Stimulated activated naive B cell treated with anti-CD40 and anti-IgM and Interleukin-4, amounts not matched to agents 10 μg/mL and 1 μg/mL and 100 μg/mL, for 72 hours (primary cell): ENCODE measurements around the gene ZNF860.

Experiments
- ATAC-seq, 2 donors: fragments of 150-1000 bp; cut with Tn5 transposase; replicated peaks; 2 replicates each; pipeline ENCODE4 v1.10.0; 2021; ENCODE audit warnings: moderate library complexity in 1 of 2
- DNase-seq: peaks from one replicate; pipeline ENCODE4 v3.0.0; 2021
- H3K27ac Mint-ChIP-seq: one replicate; pipeline ENCODE4 v1.8.0; 2022; ENCODE audit warnings: mild to moderate bottlenecking, mixed read lengths
- H3K27me3 Mint-ChIP-seq, 2 donors: one replicate each; pipeline ENCODE4 v1.8.0; 2022; ENCODE audit warnings: mixed read lengths in 2 of 2
- H3K36me3 Mint-ChIP-seq, 2 donors: one replicate each; pipeline ENCODE4 v1.8.0; 2022; ENCODE audit warnings: mixed read lengths in 2 of 2, mild to moderate bottlenecking in 1 of 2
- H3K4me1 Mint-ChIP-seq, 2 donors: one replicate each; pipeline ENCODE4 v1.8.0; 2022; ENCODE audit warnings: mixed read lengths in 2 of 2, mild to moderate bottlenecking in 1 of 2
- H3K4me3 Mint-ChIP-seq, 2 donors: one replicate each; pipeline ENCODE4 v1.8.0; 2022; ENCODE audit warnings: mild to moderate bottlenecking in 2 of 2, mixed read lengths in 2 of 2, moderate library complexity in 1 of 2
- H3K9me3 Mint-ChIP-seq, 2 donors: one replicate each; pipeline ENCODE4 v1.8.0; 2022; ENCODE audit warnings: mixed read lengths in 2 of 2, mild to moderate bottlenecking in 1 of 2

Gene ZNF860

GRCh38 chr3:31981206-31982181 lies at the start of gene ZNF860, which contains the start of gene OSBPL10:
Gene ZNF860 (plus strand): TSS chr3:31981750. CDS start chr3:31989080, 7,330 bp downstream.
Gene OSBPL10 (minus strand): TSS chr3:31981262. CDS start chr3:31981179, 83 bp downstream.
- Mint-ChIP-seq H3K4me1 (peaks cover 58 to 76% of the 10 kb centered on the region in 2 donors), H3K36me3 (peaks cover 27 to 56% of the 10 kb centered on the region in 2 donors), H3K9me3 (peaks cover 0 to 2% of the 10 kb centered on the region in 2 donors), H3K4me3 (peak within 1 kb of the TSS; percentile 94 to 99), H3K27ac (peak within 1 kb of the TSS; percentile 99), H3K27me3 (no peaks in the 10 kb centered on the region)
- DNase-seq: peak; percentile 54
- peak; percentile 69 for ATAC-seq

GRCh38 chr3:31932990-31933389 lies 48.6 kb upstream of the ZNF860 start:
- Mint-ChIP-seq H3K4me3 (no peak overlapping the region), H3K4me1 (peaks cover 34 to 59% of the 10 kb centered on the region in 2 donors), H3K27me3 (no peaks in the 10 kb centered on the region), H3K27ac (peak overlapping the region; percentile 14), H3K36me3 (peaks cover 4 to 14% of the 10 kb centered on the region in 2 donors), H3K9me3 (peaks cover 0 to 2% of the 10 kb centered on the region in 2 donors)
- ATAC-seq: peak in 1 of 2 donors; percentile 58
- no peak for DNase-seq

- ATAC-seq: no peak
- Mint-ChIP-seq H3K27me3 (no peaks in the 10 kb centered on the region), H3K4me3 (no peak overlapping the region), H3K4me1 (peaks cover 30 to 49% of the 10 kb centered on the region in 2 donors), H3K9me3 (peaks cover 0 to 2% of the 10 kb centered on the region in 2 donors), H3K36me3 (peaks cover 4 to 14% of the 10 kb centered on the region in 2 donors), H3K27ac (peak overlapping the region; percentile 81)
- no peak for DNase-seq
Measured at GRCh38 chr3:31934018-31934417, 47.5 kb upstream of the ZNF860 start.

- Mint-ChIP-seq H3K4me1 (peaks cover 30 to 48% of the 10 kb centered on the region in 2 donors), H3K27me3 (no peaks in the 10 kb centered on the region), H3K36me3 (peaks cover 4 to 14% of the 10 kb centered on the region in 2 donors), H3K4me3 (no peak overlapping the region), H3K9me3 (peaks cover 0 to 2% of the 10 kb centered on the region in 2 donors), H3K27ac (no peak overlapping the region)
- no peak for DNase-seq
- ATAC-seq: no peak
Measured at GRCh38 chr3:31934866-31935265, 46.7 kb upstream of the ZNF860 start.

GRCh38 chr3:31936420-31937060 lies 45.0 kb upstream of the ZNF860 start:
- no peaks in the 10 kb centered on the region for H3K27me3 Mint-ChIP-seq
- peak overlapping the region; percentile 62 for H3K27ac Mint-ChIP-seq
- ATAC-seq: peak; percentile 81 to 82
- peaks cover 31 to 34% of the 10 kb centered on the region in 2 donors for H3K4me1 Mint-ChIP-seq
- H3K36me3 Mint-ChIP-seq: peaks cover 0 to 4% of the 10 kb centered on the region in 2 donors
- no peak for DNase-seq
- no peak overlapping the region for H3K4me3 Mint-ChIP-seq
- no peaks in the 10 kb centered on the region for H3K9me3 Mint-ChIP-seq

GRCh38 chr3:31937225-31937624 lies 44.3 kb upstream of the ZNF860 start:
- H3K4me1 Mint-ChIP-seq: peaks cover 31 to 34% of the 10 kb centered on the region in 2 donors
- no peaks in the 10 kb centered on the region for H3K27me3 Mint-ChIP-seq
- DNase-seq (no peak), ATAC-seq (no peak)
- no peaks in the 10 kb centered on the region for H3K9me3 Mint-ChIP-seq
- peak overlapping the region in 1 of 2 donors; percentile 10 for H3K4me3 Mint-ChIP-seq
- peak overlapping the region; percentile 62 for H3K27ac Mint-ChIP-seq
- peaks cover 1 to 4% of the 10 kb centered on the region in 2 donors for H3K36me3 Mint-ChIP-seq

- Mint-ChIP-seq H3K4me1 (peaks cover 32 to 38% of the 10 kb centered on the region in 2 donors), H3K4me3 (no peak overlapping the region), H3K27me3 (no peaks in the 10 kb centered on the region), H3K36me3 (peaks cover 7 to 13% of the 10 kb centered on the region in 2 donors), H3K9me3 (peaks cover 0 to 3% of the 10 kb centered on the region in 2 donors), H3K27ac (no peak overlapping the region)
- no peak for ATAC-seq
- no peak for DNase-seq
Measured at GRCh38 chr3:31942446-31942845, 39.1 kb upstream of the ZNF860 start.

- DNase-seq: no peak
- Mint-ChIP-seq H3K27ac (peak overlapping the region; percentile 76), H3K27me3 (no peaks in the 10 kb centered on the region), H3K9me3 (peaks cover 0 to 3% of the 10 kb centered on the region in 2 donors), H3K36me3 (peaks cover 7 to 16% of the 10 kb centered on the region in 2 donors), H3K4me3 (peak overlapping the region in 1 of 2 donors; percentile 30), H3K4me1 (peaks cover 38 to 44% of the 10 kb centered on the region in 2 donors)
- ATAC-seq: no peak
Measured at GRCh38 chr3:31943041-31943440, 38.5 kb upstream of the ZNF860 start.

- peak overlapping the region; percentile 96 for H3K27ac Mint-ChIP-seq
- H3K36me3 Mint-ChIP-seq: peaks cover 12 to 34% of the 10 kb centered on the region in 2 donors
- H3K27me3 Mint-ChIP-seq: no peaks in the 10 kb centered on the region
- peak; percentile 64 to 71 for ATAC-seq
- peaks cover 5 to 6% of the 10 kb centered on the region in 2 donors for H3K9me3 Mint-ChIP-seq
- DNase-seq: no peak
- peak overlapping the region; percentile 76 to 78 for H3K4me3 Mint-ChIP-seq
- H3K4me1 Mint-ChIP-seq: peaks cover 52 to 65% of the 10 kb centered on the region in 2 donors
Measured at GRCh38 chr3:31945738-31946052, 35.9 kb upstream of the ZNF860 start.

GRCh38 chr3:31946484-31947081 lies 35.0 kb upstream of the ZNF860 start:
- Mint-ChIP-seq H3K4me1 (peaks cover 49 to 71% of the 10 kb centered on the region in 2 donors), H3K9me3 (peaks cover 9 to 10% of the 10 kb centered on the region in 2 donors), H3K27ac (peak overlapping the region; percentile 96), H3K4me3 (peak overlapping the region; percentile 33 to 69), H3K27me3 (no peaks in the 10 kb centered on the region), H3K36me3 (peaks cover 15 to 39% of the 10 kb centered on the region in 2 donors)
- peak; percentile 17 to 29 for ATAC-seq
- no peak for DNase-seq

GRCh38 chr3:31947162-31947561 lies 34.4 kb upstream of the ZNF860 start:
- Mint-ChIP-seq H3K27ac (peak overlapping the region; percentile 96), H3K4me3 (peak overlapping the region; percentile 61 to 70), H3K36me3 (peaks cover 14 to 39% of the 10 kb centered on the region in 2 donors), H3K4me1 (peaks cover 49 to 73% of the 10 kb centered on the region in 2 donors), H3K9me3 (peaks cover 9 to 10% of the 10 kb centered on the region in 2 donors), H3K27me3 (no peaks in the 10 kb centered on the region)
- DNase-seq (no peak), ATAC-seq (no peak)

- Mint-ChIP-seq H3K27ac (peak overlapping the region; percentile 96), H3K36me3 (peaks cover 12 to 40% of the 10 kb centered on the region in 2 donors), H3K27me3 (no peaks in the 10 kb centered on the region), H3K4me1 (peaks cover 50 to 75% of the 10 kb centered on the region in 2 donors), H3K9me3 (peaks cover 9 to 10% of the 10 kb centered on the region in 2 donors), H3K4me3 (peak overlapping the region; percentile 61 to 70)
- DNase-seq (no peak), ATAC-seq (peak; percentile 19 to 26)
Measured at GRCh38 chr3:31947671-31948091, 33.9 kb upstream of the ZNF860 start.

GRCh38 chr3:31948280-31948679 lies 33.3 kb upstream of the ZNF860 start:
- peak overlapping the region in 1 of 2 donors; percentile 6 for H3K4me3 Mint-ChIP-seq
- H3K27ac Mint-ChIP-seq: peak overlapping the region; percentile 96
- ATAC-seq (no peak), DNase-seq (no peak)
- H3K4me1 Mint-ChIP-seq: peaks cover 47 to 76% of the 10 kb centered on the region in 2 donors
- peaks cover 8 to 37% of the 10 kb centered on the region in 2 donors for H3K36me3 Mint-ChIP-seq
- H3K9me3 Mint-ChIP-seq: peaks cover 7 to 12% of the 10 kb centered on the region in 2 donors
- H3K27me3 Mint-ChIP-seq: no peaks in the 10 kb centered on the region

GRCh38 chr3:31952205-31952604 lies 29.3 kb upstream of the ZNF860 start:
- Mint-ChIP-seq H3K4me3 (peak overlapping the region; percentile 65 to 68), H3K9me3 (peaks cover 19 to 33% of the 10 kb centered on the region in 2 donors), H3K27me3 (no peaks in the 10 kb centered on the region), H3K4me1 (peaks cover 48 to 77% of the 10 kb centered on the region in 2 donors), H3K27ac (peak overlapping the region; percentile 95), H3K36me3 (peaks cover 26 to 62% of the 10 kb centered on the region in 2 donors)
- peak; percentile 70 for DNase-seq
- ATAC-seq: peak; percentile 86 to 90
